Ovary (tissue), 3 donors: ENCODE measurements around the gene PLXNA4.

ENCODE experiments used
- CTCF ChIP-seq, 3 donors: fragments of 450-650 bp in 2 of 3; fragments of 200-600 bp in 1 of 3; IDR thresholded peaks; one replicate each; pipeline versions ENCODE4 v1.5.1 to v1.8.0; 2016 to 2022; ENCODE audit warnings: antibody characterized with exemption in 3 of 3, mild to moderate bottlenecking in 1 of 3
- EP300 ChIP-seq: sonication (generic); formaldehyde crosslinking; IDR thresholded peaks from one replicate; pipeline ENCODE4 v1.6.1; 2017; ENCODE audit warnings: antibody characterized with exemption
- donor health status: DM: no; HTN: no; CAD: no.

- TF ChIP-seq EP300 (no peak), CTCF (IDR thresholded peaks at IDR 0.05) (no peak)
These were observed 2.6 kb upstream of the PLXNA4 start for GRCh38 chr7:132578826-132579225.
